HG02970 (cell line): ENCODE measurements around the gene PPM1H.
"Not testable (repeated sequence)": the region's sequence is repeated elsewhere in the genome, so short reads cannot be mapped to it uniquely, and the experiment has no call there.

Experiments
- ATAC-seq: cut with Tn5 transposase; IDR thresholded peaks from one replicate; pipeline ENCODE4 v1.9.1; 2021; ENCODE audit warnings: mild to moderate bottlenecking, moderate library complexity, moderate number of reproducible peaks; ENCODE audit not compliant: unreplicated experiment, low FRiP score

The PPM1H gene

DNA sequence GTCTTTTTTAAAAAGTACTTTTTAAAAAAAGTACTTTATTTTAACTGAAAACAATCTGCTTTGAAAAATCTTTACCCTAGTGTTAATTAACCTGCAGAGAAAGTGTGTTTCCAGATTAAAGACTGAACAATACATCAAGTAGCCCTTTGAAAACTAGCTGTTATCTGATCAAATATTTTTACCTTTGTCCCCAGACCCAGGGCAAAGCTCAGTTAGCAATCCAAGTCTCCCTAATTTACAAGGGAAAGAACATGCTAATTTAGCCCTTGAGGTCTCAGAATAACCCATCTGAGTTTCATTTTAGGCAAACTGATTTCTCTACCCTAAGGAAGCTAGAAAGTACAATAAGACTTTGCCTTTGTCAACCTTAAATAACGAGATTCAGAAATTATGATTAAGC is 91.2 kb downstream of the PPM1H start:
- ATAC-seq, result no peak

DNA sequence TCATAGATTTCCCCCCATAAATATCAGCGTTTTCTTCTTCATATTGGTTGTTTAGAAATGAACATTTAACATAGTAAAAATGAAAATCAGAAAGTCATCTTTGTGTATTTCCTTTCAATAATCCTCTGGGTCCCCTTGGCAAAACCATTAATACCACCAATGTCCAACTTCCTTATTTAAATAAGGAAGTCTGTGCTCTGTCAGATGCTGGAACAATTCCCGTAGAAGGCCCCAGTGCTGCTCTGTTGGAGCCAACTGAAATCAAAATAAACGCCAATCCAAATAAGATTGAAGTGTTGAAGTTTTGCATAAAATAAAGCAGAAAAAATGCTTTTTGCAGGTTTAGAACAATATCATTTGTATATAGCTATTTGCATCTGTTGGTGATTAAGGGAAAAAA is 93.1 kb downstream of the PPM1H start:
- ATAC-seq, result no peak

DNA sequence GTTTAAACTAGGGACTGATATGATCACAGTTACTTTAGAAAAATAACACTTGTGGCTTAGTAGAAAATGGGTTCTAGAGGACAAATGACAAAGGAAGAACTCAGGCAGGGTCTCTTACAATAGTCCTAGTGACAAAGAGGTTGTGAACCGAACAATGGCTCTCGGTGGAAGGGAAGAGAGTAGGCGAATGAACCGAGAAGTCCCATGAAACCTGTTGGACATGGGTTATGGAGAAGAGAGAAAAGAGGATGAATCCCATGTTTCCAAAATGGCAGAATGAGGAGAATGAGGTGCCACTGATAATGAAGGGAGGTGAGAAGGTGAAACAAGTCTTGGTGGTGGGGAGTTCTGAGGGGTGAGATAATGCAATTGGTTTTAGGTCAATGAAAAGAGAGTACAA is 94.1 kb downstream of the PPM1H start:
- no peak for ATAC-seq

DNA sequence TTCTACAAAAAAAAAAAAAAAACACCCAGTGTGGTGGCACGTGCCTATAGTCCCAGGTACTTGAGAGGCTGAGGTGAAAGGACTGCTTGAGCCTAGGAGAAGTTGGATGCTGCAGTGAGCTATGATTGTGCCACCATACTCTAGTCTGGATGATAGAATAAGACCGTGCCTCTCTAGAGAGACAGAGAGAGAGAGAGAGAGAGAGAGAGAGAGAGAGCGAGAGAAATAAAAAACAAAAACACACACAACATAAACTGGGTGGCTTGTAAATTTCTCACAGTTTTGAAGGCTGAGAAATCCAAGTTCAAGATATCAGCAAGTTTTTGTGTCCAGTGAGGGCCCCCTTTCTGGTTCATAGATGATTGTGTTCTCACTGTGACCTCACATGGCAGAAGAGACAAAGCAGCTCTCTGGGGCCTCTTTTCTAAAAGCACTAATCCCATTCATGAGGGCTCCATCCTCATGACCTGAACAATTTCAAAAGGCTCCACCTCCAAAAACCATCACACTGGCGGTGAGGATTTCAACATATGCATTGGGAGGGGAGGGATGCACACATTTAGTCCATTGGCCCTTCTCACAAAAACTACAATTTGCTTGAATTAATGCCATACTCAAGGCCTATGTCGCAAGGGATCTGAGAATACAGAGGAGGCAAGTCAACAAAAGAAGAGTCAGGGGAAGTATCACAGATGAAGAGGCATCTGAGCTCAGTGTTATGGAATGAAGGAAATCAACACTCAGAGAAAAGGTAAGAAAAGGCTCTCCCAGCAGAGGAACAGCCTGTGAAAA is 94.9 kb downstream of the PPM1H start:
- ATAC-seq, result no peak

DNA sequence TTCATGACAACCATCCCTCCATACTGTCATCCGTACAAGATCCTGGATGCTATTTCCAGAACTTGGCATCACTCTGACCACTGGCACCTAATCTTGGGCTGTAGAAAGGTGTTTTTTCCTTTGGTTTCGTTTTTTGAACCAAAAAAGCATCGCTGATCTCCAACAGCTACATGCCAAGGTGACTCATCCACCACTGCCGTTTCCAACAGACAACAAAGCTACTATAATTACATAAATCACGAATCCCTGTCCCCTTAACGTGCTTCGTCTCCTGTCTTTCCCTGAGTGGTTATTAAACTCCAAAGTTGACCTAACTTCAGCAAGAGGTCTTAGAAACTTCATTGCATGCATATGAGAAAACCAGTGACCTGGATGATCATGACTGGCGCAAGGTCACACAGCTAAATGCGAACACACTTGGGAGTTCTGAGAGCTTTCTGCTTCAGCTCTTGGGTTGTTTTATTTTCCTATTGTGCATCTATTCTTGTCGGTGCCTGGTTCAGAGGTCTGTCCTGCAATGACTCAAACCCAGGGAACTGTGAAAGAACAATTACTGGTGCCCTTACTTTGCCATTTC is 99.9 kb downstream of the PPM1H start:
- ATAC-seq, result no peak

DNA sequence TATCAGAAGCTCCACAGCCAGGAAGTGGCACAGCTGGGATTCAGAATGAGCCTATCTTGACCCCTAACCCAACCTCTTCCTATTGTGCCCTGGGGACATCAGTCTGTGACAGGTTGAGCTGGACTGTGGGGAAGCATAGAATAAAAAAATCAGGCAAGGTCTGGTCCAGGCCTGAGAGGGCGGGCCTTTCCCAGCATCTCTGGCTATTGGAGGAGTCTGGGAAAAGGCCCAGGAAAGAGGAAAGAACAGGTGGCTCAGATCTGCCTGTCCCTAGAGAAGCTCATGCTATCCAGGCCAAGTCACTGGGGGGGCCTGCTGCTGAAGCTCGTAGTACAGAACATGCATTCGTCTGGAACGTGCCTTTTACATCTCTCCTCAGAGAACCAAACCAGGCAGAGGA is 100.5 kb downstream of the PPM1H start:
- no peak for ATAC-seq

DNA sequence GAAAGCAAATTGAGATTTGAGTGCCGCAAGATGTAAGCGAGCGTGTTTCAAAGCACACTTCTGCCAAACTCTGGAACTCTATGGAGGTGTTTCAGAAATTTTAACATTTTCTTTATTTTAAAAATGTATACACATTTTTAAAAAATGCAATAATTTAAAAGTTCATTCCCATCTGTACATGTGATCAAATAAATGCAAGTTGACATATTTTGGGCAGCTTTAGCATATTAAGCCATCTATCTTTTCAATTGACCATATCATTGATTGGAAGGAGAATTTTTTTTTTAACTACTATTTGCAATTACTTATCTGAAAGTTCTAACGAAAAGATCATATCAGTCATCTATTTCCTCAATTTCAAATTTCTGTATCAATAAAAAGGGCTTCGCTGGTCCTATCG is 101.3 kb downstream of the PPM1H start:
- ATAC-seq, result no peak

DNA sequence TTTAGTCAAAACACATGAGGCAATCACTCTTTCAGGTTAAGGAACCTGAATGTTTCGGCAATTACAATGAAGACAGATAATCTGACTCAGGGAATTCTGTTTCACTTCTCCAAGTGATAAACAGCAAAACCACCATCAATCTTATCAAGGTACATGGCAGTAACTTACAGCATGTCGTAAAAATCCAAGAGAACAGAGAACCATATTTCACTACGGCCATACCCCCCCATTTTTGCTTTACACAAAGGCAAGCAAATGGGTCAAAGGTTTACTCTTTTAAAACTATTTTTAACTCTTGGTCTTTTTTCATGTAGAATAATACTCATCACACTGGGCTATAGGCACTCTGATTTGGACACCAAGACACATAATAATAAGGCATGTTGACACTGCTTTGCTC is 102.4 kb downstream of the PPM1H start:
- no peak for ATAC-seq

DNA sequence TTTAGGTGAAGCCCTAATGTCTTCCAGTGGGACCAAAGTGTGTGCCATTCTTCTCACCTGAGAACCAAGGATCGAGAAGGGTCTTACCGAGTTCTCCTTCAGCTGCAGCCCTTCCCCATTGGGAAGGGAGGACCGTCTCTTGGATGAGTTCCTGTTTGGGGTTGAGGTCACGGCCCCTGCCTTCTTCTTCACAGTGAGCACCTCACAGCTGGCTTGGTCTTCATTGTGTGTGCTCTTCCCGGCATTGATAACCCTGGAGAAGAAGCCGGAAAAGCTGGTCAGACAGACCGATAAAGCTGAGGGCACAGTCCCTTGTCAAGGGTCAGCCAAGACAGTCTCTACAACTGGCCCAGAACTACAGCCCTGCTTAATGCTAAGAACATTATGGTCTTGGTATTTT is 102.9 kb downstream of the PPM1H start:
- ATAC-seq, result no peak

DNA sequence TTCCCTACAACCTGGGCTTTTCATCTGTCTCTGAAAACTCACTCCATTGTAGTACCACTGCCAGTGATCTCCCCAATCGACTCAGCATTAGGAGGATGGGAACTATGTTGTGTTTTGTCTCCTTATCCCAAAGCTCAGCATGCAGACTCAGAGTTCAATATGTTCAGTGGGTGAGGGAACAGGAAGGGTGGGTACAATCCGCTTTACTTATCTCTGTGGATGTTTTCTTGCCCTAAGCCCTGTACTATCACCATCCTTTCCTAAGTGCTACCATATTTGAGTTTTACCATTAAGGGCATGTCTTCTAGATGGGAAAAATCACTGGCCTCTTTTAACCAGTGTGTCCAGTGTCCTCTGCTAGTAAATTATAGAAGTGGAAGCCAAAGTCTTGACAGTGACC is 107.1 kb downstream of the PPM1H start:
- no peak for ATAC-seq

DNA sequence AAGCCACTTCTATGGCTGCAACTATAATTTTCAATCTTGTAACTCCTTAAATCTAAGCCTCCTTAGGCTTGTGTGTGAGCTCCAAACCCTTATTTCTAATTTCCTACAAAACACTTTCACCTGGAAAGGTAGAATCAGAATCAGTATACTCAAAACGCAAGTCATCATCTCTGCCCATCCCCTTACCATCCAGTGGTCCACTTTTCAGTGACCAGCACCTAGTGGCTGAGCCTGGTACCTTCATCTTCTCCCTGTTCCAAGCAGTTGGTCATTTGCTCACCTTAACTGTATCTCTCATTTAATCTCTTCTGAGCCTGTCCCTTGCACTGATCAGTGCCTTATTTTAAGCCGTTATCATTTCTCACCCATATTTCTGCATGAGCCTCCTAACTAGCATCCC is 107.9 kb downstream of the PPM1H start:
- ATAC-seq, result no peak

DNA sequence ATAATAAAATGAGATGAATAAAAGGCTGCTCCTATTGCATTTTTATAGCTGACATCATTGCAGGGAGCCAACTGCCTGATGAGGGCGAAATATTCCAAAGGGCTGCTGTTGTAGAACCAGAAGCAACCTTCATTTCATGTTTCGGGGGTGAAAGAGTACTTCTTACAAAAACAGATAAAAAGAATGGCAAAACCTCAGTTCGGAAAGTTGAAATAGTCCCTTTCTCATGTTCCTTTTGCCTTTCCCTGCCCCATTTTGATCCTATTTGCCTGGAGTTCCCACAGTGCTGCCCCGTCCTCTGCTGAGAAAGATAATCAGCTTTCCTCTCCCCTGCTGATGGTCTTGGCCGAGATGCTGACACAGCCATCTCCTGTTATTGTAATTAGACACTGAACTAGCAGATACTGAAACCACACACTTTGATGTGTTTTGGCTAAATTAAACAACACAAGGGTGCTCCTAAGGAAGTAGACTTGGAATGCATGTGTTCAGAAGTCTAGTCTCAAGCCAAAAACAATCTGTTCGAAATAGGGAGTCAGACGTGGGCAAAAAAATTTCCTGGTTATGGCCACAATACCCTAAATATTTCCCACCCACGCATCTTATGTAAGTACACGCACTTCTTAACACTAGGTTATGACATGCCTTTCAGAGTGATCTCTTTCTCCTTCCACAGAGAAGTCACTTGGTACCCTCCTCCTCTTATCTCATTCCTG is 117.2 kb downstream of the PPM1H start:
- ATAC-seq, result no peak

DNA sequence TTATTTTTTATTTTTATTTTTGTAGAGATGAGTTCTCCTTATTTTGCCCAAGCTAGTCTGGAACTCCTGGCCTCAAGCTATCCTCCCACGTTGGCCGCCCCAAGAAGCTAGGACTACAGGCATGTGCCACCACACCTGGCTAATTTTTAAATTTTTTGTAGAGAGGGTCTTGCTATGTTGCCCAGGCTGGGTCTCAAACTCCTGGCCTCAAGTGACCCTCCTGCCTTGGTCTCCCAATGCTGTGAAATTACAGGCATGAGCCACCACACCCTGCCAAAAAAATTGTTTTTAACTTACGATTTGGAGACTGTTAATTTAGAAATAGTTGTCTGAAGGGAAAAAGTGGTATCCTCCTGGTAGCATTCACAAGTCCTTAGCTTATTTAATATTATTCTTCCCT is 120.7 kb downstream of the PPM1H start:
- ATAC-seq, result no peak

DNA sequence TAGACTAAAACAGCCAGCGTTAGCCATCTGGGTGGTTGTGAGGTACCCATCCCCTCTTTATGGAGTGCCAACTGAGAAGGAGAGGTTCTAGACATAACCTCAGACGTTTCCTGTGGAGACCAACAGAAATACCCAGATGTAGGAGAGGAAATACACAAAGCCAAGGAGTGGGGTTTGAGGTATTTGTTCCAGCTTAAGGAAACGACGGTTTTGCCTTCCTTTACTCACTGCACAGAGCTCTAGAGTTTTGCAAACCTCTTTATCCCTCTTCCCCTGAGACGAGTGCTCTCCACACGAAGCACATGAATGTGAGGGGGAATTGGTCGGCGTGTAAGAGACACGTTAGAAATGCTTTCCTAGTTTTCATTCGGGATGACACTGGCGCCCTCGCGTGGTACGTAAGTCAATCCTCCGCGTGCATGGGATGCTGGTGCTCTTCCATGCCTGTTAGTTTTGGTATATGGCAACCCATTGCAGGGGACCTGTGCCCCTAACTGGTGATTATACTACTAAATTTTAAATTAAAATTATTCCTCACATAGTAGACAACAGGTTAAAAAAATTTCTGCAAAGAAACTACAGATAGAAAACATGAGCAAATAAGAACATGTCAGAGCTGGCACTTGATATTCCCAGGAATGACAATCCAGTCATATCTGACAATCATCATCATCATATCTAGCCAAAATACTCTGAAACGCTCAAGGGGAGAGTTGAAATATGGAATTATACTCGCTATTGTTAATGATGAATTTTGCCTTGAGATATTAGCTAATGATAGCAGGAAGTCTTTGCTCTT is 121.7 kb downstream of the PPM1H start:
- no peak for ATAC-seq

DNA sequence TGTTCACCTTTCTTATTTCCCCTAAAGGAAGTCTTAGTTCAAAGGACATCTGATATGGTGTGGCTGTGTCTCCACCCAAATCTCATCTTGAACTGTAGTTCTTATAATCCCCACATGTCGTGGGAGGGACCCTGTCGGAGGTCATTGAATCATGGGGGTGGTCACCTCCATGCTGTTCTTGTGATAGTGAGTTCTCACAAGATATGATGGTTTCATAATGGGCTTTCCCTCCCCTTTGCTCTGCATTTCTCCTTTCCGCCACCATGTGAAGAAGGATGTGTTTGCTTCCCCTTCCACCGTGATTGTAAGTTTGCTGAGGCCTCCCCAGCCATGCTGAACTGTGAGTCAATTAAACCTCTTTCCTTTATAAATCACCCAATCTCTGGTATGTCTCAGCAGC is 123.5 kb downstream of the PPM1H start:
- not testable (repeated sequence) for ATAC-seq

DNA sequence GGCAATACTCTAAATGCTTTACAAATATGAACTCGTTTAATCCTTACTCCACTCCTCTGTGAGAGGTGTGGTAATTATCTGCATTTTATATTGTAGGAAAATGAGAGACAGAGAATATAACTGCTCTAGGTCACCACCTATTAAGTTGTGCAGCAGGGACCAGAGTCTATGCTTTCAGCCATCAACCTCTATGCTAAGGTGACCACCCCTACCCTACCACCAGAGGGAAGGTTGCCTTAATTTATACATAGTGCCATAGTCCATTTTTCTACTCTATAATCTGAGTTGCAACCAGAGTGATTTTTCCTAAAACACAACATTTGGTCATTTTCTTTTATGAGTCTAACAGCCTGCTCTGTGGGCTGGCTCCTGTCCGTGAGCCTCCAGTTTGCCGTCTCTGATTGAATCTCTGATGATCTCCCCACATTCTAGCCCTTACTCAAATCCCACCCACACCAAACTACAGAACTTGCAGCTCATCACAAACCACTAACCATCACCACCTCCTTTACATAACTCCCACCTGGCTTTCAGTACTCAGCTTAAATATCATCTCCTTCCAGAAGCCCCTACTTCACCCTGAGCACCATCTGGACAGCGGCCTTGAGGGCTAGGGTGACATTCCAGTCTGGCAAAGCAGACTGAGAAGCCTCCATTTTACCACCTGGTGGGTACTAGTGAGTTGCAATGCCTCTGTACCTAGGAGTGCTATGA is 126.6 kb downstream of the PPM1H start:
- ATAC-seq, result no peak

DNA sequence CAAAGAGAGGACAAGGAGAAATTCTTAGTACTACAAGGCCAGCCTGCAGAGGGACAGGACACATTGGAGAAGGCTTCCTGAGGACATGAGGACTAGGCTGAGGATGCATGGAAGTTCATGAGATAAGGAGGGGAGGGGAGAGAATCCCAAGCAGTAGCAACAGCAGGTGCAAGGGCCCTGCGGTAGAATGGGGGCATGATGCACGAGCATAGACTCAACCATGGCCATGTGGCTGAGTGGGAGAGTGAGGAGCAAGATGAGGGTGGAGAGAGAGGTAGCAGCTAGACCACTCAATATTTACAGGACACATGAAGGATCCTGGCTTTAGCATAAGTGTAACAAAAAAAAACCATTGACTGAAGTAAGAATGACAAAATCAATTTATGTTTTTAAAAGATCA is 128.1 kb downstream of the PPM1H start:
- no peak for ATAC-seq

DNA sequence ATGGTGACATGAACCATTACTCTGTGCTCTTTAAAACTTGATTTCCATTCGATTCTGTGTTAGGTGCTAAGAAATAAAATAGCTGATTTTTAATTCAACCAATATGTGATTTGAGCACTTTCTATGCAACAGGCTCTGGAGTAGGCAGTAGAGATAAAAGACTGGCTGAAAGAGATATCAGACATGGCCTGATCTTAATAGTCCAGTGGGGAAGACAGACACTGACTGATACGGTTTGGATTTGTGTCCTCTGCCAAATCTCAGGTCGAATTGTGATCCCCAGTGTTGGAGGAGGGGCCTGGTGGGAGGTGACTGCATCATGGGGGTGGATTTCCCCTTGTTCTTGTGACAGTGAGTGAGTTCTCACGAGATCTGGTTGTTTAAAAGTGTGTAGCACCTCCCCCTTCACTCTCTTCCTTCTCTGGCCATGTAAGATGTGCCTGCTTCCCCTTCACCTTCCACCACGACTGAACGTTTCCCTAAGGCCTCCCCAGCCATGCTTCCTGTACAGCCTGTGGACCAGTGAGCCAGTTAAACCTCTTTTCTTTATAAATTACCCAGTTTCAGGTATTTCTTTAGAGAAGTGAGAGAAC is 128.6 kb downstream of the PPM1H start:
- ATAC-seq, result no peak

DNA sequence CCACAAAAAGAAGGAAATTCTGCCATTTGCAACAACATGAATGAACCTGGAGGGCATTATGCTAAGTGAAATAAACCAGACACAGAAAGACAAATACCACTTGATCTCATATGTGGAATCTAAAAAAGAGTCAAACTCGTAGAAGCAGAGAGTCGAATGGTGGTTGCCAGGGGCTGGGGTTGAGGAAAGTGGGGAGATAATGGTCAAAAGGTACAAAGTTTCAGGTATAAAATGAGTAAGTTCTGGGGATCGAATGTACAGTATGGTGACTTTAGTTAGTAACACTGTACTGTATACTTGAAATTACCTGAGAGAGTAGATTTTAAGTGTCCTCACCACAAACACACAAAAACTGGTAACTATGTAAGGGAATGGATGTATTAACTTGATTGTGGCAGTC is 129.4 kb downstream of the PPM1H start:
- ATAC-seq, result no peak

DNA sequence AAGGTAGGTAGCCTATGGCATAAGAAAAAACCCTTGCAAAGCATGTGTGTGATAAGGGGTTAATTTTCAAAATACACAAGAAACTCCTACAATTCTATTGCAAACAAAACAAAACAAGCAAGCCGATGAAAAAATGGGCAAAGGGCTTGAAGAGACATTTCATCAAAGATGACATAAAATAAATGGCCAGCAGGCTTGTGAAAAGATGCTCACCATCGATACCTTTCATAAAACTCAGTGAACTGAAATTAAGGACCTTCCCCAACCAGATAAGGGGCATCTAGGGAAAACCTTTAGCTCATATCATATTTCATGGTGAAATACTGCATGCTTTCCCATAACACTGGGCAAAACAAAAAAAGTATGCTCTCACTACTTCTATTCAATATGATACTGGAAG is 131.2 kb downstream of the PPM1H start:
- ATAC-seq, result no peak
